Caki2 (cell line): ENCODE data around the gene CCL5. TPM values are rescaled to one million over a fixed set of nuclear protein-coding genes. Genes with fewer than 3 reads are reported as not detected.

ENCODE experiments used
- DNase-seq: peaks from one replicate; pipeline ENCODE4 v3.0.0-alpha.2; 2015; ENCODE audit warnings: low read depth
- in situ Hi-C: cut with HindIII; loops from 2 replicates; pipeline ENCODE4 v1.10.0; 2016; ENCODE audit warnings: low sequenced_read_pairs, low pct_unique_long_range_greater_than_20kb, mixed read lengths
- total RNA-seq: library from RNA; depleted of rRNA; stranded (reverse); fragments of >200 nt; shearing (Covaris generic); gene quantifications from 2 replicates; pipeline ENCODE4 v1.2.3, GENCODE V29; 2014; ENCODE audit warnings: low replicate concordance; rRNA removed

Gene CCL5
- total RNA-seq, 1 experiment from 2014 or later: 21.5 TPM

- DNase-seq: no peak
- in situ Hi-C loops: no loop called here
Measured at GRCh38 chr17:35843698-35844097, 36.5 kb downstream of the CCL5 start.

DNA sequence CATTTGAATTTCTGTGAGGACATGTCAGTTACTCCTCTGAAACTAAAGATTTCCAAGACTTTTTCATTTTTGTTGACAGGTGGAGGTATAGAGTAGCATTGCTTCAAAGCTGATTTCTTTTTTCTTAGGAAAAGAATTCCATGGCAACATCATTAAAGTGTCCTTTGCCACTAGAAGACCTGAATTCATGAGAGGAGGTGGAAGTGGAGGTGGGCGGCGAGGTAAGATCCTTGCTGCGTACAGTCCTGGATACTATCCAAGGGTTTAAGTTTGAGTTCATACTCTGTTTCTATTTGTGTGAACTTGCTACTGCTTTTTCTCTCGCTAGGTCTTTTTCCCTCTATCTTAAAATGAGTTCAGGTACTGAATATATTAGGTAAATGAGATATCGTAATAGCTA, 37.9 kb downstream of the CCL5 start:
- no peak for DNase-seq
- in situ Hi-C loops: no loop called here

GRCh38 chr17:35841505-35841904, 38.7 kb downstream of the CCL5 start:
- in situ Hi-C loops: no loop called here
- no peak for DNase-seq

DNA sequence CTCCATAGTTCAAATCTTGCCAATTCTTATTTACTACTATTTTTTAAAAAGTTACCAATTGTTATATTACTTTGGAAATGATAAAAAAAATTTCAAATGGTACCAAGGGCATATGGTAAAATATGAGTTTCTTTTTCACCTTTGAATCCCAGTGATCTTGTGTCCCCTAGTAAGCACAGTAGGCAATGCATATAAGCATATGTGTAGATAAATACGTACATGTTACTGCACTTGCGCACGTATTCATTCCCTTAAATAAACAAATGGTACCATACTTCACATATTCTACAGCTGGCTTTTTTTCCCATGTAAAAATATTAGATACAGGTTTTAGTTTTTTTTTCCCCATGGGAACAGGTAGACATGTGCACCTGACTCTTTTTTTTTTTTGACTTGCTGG, 39.1 kb downstream of the CCL5 start:
- in situ Hi-C loops: no loop called here
- DNase-seq: no peak

DNA sequence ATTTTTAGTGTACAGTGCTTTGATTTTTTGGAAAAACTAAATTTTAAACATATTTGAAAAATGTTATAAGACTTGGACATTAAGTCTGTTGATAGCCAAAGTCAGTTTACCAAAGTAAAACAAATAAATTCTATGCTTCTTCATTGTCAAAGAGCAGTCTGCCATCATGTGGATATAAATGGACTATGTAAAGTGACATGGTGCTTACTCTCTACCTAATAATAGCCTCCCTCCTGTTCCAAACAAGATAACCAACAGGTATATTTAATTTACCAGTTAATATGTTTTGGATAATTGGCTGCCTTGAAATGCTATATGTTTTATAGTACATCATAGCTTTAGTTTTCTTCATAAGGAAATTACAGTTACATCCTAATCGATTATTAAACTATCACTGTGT, 55.0 kb downstream of the CCL5 start:
- in situ Hi-C loops: no loop called here
- DNase-seq: no peak

Other genes starting within 250 kb of the CCL5 start
- gene RASL10B, start 148.7 kb downstream of the CCL5 start, total RNA-seq: 0.17 TPM in 1 of 2 replicates, not detected in the other
- not detected in 2 replicates for gene GAS2L2, start 127.1 kb downstream of the CCL5 start, total RNA-seq
- not detected in 2 replicates for gene C17orf50, start 119.5 kb downstream of the CCL5 start, total RNA-seq
- 1.7 TPM in 1 of 2 replicates, not detected in the other for gene MMP28, start 84.7 kb downstream of the CCL5 start, total RNA-seq
- 4.9 and 7.7 TPM in 2 replicates for gene TAF15, start 70.9 kb downstream of the CCL5 start, total RNA-seq
- not detected in 2 replicates for gene HEATR9, start 11.5 kb downstream of the CCL5 start, total RNA-seq
- 12.8 and 13.7 TPM in 2 replicates for gene RDM1, start 50.4 kb upstream of the CCL5 start, total RNA-seq
- not detected in 2 replicates for gene LYZL6, start 63.4 kb upstream of the CCL5 start, total RNA-seq
- not detected in 2 replicates for gene CCL16, start 101.1 kb upstream of the CCL5 start, total RNA-seq
- not detected in 2 replicates for gene CCL14, start 106.4 kb upstream of the CCL5 start, total RNA-seq
- gene CCL15, start 121.2 kb upstream of the CCL5 start, total RNA-seq: not detected in 2 replicates
- not detected in 2 replicates for gene CCL23, start 137.6 kb upstream of the CCL5 start, total RNA-seq
- gene CCL18, start 183.9 kb upstream of the CCL5 start, total RNA-seq: not detected in 2 replicates
- not detected in 2 replicates for gene CCL3, start 209.8 kb upstream of the CCL5 start, total RNA-seq
- not detected in 2 replicates for gene CCL4, start 223.5 kb upstream of the CCL5 start, total RNA-seq